Osteocyte (in vitro differentiated cells): ENCODE measurements around the gene DTNB. TPM values are rescaled to one million over a fixed set of nuclear protein-coding genes. Genes with fewer than 3 reads are reported as not detected.

Experiments
- DNase-seq: peaks from one replicate; pipeline ENCODE4 v3.0.0; 2021; ENCODE audit warnings: mixed read lengths; ENCODE audit not compliant: unreplicated experiment; ENCODE audit errors: extremely low spot score
- H3K27ac Mint-ChIP-seq: one replicate; pipeline ENCODE4 v1.8.0; 2021; ENCODE audit warnings: mild to moderate bottlenecking, mixed read lengths; ENCODE audit not compliant: unreplicated experiment
- H3K27me3 Mint-ChIP-seq: one replicate; pipeline ENCODE4 v1.8.0; 2021; ENCODE audit warnings: mixed read lengths; ENCODE audit not compliant: unreplicated experiment
- H3K36me3 Mint-ChIP-seq: one replicate; pipeline ENCODE4 v1.8.0; 2021; ENCODE audit warnings: mixed read lengths; ENCODE audit not compliant: unreplicated experiment
- H3K4me1 Mint-ChIP-seq: one replicate; pipeline ENCODE4 v1.8.0; 2021; ENCODE audit warnings: mixed read lengths; ENCODE audit not compliant: unreplicated experiment
- H3K4me3 Mint-ChIP-seq: one replicate; pipeline ENCODE4 v1.8.0; 2021; ENCODE audit warnings: mild to moderate bottlenecking, moderate library complexity, mixed read lengths; ENCODE audit not compliant: unreplicated experiment
- H3K9me3 Mint-ChIP-seq: one replicate; pipeline ENCODE4 v1.8.0; 2021; ENCODE audit warnings: mixed read lengths; ENCODE audit not compliant: unreplicated experiment
- CTCF ChIP-seq: fragments of 200-600 bp; sonication (generic); IDR thresholded peaks from 2 replicates; pipeline ENCODE4 v1.5.0; 2021; ENCODE audit warnings: antibody characterized with exemption, mild to moderate bottlenecking, moderate library complexity
- total RNA-seq: library from RNA; stranded (reverse); gene quantifications from 2 replicates; pipeline ENCODE4 v1.2.1, GENCODE V29; 2021

DTNB gene
- total RNA-seq, 1 donor from 2014 or later = 20.9 TPM

GRCh38 chr2:25462021-25462420, 211.4 kb downstream of the DTNB start:
- H3K9me3 Mint-ChIP-seq = no peaks in the 10 kb centered on the region
- no peak overlapping the region for H3K27ac Mint-ChIP-seq
- TF ChIP-seq CTCF = no peak
- no peaks in the 10 kb centered on the region for H3K27me3 Mint-ChIP-seq
- no peak overlapping the region for H3K4me3 Mint-ChIP-seq
- no peaks in the 10 kb centered on the region for H3K4me1 Mint-ChIP-seq
- no peaks in the 10 kb centered on the region for H3K36me3 Mint-ChIP-seq
- DNase-seq = no peak

GRCh38 chr2:25460261-25460905, 213.0 kb downstream of the DTNB start:
- H3K27ac Mint-ChIP-seq = no peak overlapping the region
- H3K4me1 Mint-ChIP-seq = no peaks in the 10 kb centered on the region
- H3K4me3 Mint-ChIP-seq = no peak overlapping the region
- no peaks in the 10 kb centered on the region for H3K9me3 Mint-ChIP-seq
- TF ChIP-seq CTCF = no peak
- DNase-seq = no peak
- H3K27me3 Mint-ChIP-seq = no peaks in the 10 kb centered on the region
- no peaks in the 10 kb centered on the region for H3K36me3 Mint-ChIP-seq

- DNase-seq = no peak
- no peak for TF ChIP-seq CTCF
- Mint-ChIP-seq H3K9me3 (no peaks in the 10 kb centered on the region), H3K4me1 (no peaks in the 10 kb centered on the region), H3K27me3 (no peaks in the 10 kb centered on the region), H3K4me3 (no peak overlapping the region), H3K36me3 (peaks cover 7% of the 10 kb centered on the region), H3K27ac (no peak overlapping the region)
Measured at GRCh38 chr2:25454824-25455611, 218.4 kb downstream of the DTNB start.

- DNase-seq = no peak
- Mint-ChIP-seq H3K4me1 (no peaks in the 10 kb centered on the region), H3K9me3 (no peaks in the 10 kb centered on the region)
Measured at GRCh38 chr2:25453199-25453905, 220.0 kb downstream of the DTNB start.

More at GRCh38 chr2:25453199-25453905, 220.0 kb downstream of the DTNB start:
- Mint-ChIP-seq H3K27ac (no peak overlapping the region), H3K27me3 (no peaks in the 10 kb centered on the region), H3K4me3 (no peak overlapping the region), H3K36me3 (peaks cover 11% of the 10 kb centered on the region)
- no peak for TF ChIP-seq CTCF
